HepG2 (cell line): ENCODE measurements around the gene ADIPOR2. TPM values are rescaled to one million over a fixed set of nuclear protein-coding genes. Genes with fewer than 3 reads are reported as not detected.

Experiments used
- ATAC-seq: fragments of 200-7000 bp; cut with Tn5 transposase; 3 replicates; pipeline ENCODE4 v1.9.1; 2020; ENCODE audit warnings: mild to moderate bottlenecking, moderate library complexity
- BruUV-seq: library from RNA; stranded (reverse); fragments of 400-500 nt; replicated peaks from 2 replicates; lab custom pipeline; 2021; lab: Mats Ljungman, UMichigan
- CTCF ChIA-PET: fragments of 300-600 bp; formaldehyde crosslinking; extraction: SDS; loops from one replicate; lab custom pipeline; 2021; ENCODE audit warnings: low total read pairs, inconsistent platforms, low intra/inter-chr PET ratio; lab: Yijun Ruan, JAX
- POLR2A ChIA-PET: fragments of 350-600 bp; sonication (Branson Sonifier 250); formaldehyde crosslinking; loops from one replicate; lab custom pipeline; 2020; ENCODE audit warnings: antibody characterized with exemption, inconsistent platforms; lab: Yijun Ruan, JAX
- DNase-seq: peaks from one replicate; pipeline ENCODE4 v3.0.0-alpha.2; 2015; ENCODE audit warnings: low spot score
- FAIRE-seq: peaks from 3 replicates; lab custom pipeline; 2011; peaks lifted over from hg19 to GRCh38; lab: Jason Lieb, UNC
- H2AFZ ChIP-seq: one replicate; pipeline ENCODE4 v1.6.1; 2011; ENCODE audit warnings: low read length, inconsistent platforms
- H3K27ac ChIP-seq: fragments of 300-600 bp; 3 replicates; pipeline ENCODE4 v1.8.0; 2011; ENCODE audit warnings: mixed run types, mild to moderate bottlenecking, mixed read lengths, low read length, inconsistent platforms; ENCODE audit not compliant: insufficient read depth; ENCODE audit errors: extremely low read length
- H3K27me3 ChIP-seq, 2 experiments: fragments of 200-600 bp in 1 of 2; 2 replicates in 1 of 2; 3 replicates in 1 of 2; pipeline versions ENCODE4 v1.6.0 to v1.8.0; 2011; ENCODE audit warnings: low read length in 2 of 2, mild to moderate bottlenecking in 2 of 2, moderate library complexity in 2 of 2, inconsistent platforms in 1 of 2; ENCODE audit not compliant: insufficient read depth in 2 of 2, control insufficient read depth in 1 of 2
- H3K36me3 ChIP-seq, 2 experiments: fragments of 200-600 bp in 1 of 2; replicated peaks in 1 of 2; 2 replicates in 1 of 2; 3 replicates in 1 of 2; pipeline versions ENCODE4 v1.5.1 to v1.8.0; 2011; ENCODE audit warnings: low read length in 2 of 2, inconsistent platforms in 1 of 2; ENCODE audit not compliant: insufficient read depth in 2 of 2, control insufficient read depth in 1 of 2
- H3K4me1 ChIP-seq: 2 replicates; pipeline ENCODE4 v1.5.1; 2012; ENCODE audit warnings: low read length, inconsistent platforms; ENCODE audit not compliant: insufficient read depth
- H3K4me2 ChIP-seq: 2 replicates; pipeline ENCODE4 v1.6.0; 2011; ENCODE audit warnings: low read depth, low read length, inconsistent platforms
- H3K4me3 ChIP-seq, 3 experiments: fragments of 200-600 bp in 1 of 3; sonication (generic), shearing (Covaris generic) in 1 of 3; replicated peaks in 1 of 3; 2 replicates each; pipeline ENCODE4 v1.5.1; 2011 to 2016; ENCODE audit warnings: low read length in 3 of 3, inconsistent platforms in 2 of 3, low read depth in 2 of 3, mild to moderate bottlenecking in 2 of 3, control low read depth in 1 of 3, mixed read lengths in 1 of 3; ENCODE audit not compliant: insufficient read depth in 1 of 3
- H3K79me2 ChIP-seq: one replicate; pipeline ENCODE4 v1.6.1; 2011; ENCODE audit warnings: low read length, inconsistent platforms; ENCODE audit not compliant: insufficient read depth
- H3K9ac ChIP-seq: 2 replicates; pipeline ENCODE4 v1.6.0; 2011; ENCODE audit warnings: mild to moderate bottlenecking, low read depth, low read length, inconsistent platforms; ENCODE audit not compliant: insufficient read depth
- H3K9me3 ChIP-seq: 2 replicates; pipeline ENCODE4 v1.5.1; 2012; ENCODE audit warnings: mild to moderate bottlenecking, low read length
- H4K20me1 ChIP-seq: 2 replicates; pipeline ENCODE4 v1.6.0; 2011; ENCODE audit warnings: inconsistent platforms, mild to moderate bottlenecking, low read length, moderate library complexity; ENCODE audit not compliant: insufficient read depth
- ARID4A ChIP-seq: sonication (generic); formaldehyde crosslinking; IDR thresholded peaks from 2 replicates; pipeline ENCODE4 v1.5.0; 2020; ENCODE audit warnings: mild to moderate bottlenecking, missing genetic modification reagents, borderline replicate concordance
- MAFF ChIP-seq: IDR thresholded peaks from 2 replicates; pipeline ENCODE4 v1.6.1; 2011; ENCODE audit warnings: low read depth, low read length, improper control_type of control experiment
- MAFK ChIP-seq, 2 experiments: IDR thresholded peaks in 1 of 2; conservative IDR thresholded peaks in 1 of 2; 2 replicates each; pipeline ENCODE4 v1.6.1; 2011; ENCODE audit warnings: improper control_type of control experiment in 2 of 2, low read length in 2 of 2
- PPARG ChIP-seq: conservative IDR thresholded peaks from 2 replicates; pipeline ENCODE4 v1.6.1; 2016; ENCODE audit warnings: missing biosample characterization, missing genetic modification reagents
- ZFP37 ChIP-seq: sonication (generic); formaldehyde crosslinking; IDR thresholded peaks from 2 replicates; pipeline ENCODE4 v1.4.0; 2020; ENCODE audit warnings: missing genetic modification reagents, borderline replicate concordance
- ZNF124 ChIP-seq: sonication (generic); formaldehyde crosslinking; IDR thresholded peaks from 2 replicates; pipeline ENCODE4 v1.4.0; 2020; ENCODE audit warnings: missing genetic modification reagents
- WGBS: methylation state at CpG from one replicate; pipeline ENCODE4 v1.1.6; 2017; ENCODE audit warnings: low lambda C conversion rate; 5-methylcytosine and 5-hydroxymethylcytosine counted together
- in situ Hi-C: cut with HindIII; loops from 2 replicates; pipeline ENCODE4 v1.10.0; 2017; ENCODE audit warnings: low pct_unique_long_range_greater_than_20kb; ENCODE audit not compliant: extremely low pct_ligation_motif_present
- intact Hi-C: fragments of 100-400 bp; cut with micrococcal nuclease; formaldehyde crosslinking; loops from one replicate; pipeline ENCODE4 v1.10.0; 2022; ENCODE audit not compliant: unreplicated experiment
- polyA plus RNA-seq, 8 experiments: library from polyadenylated mRNA; depleted of rRNA in 3 of 8; stranded (reverse) in 7 of 8; unstranded in 1 of 8; fragments of >200 nt; fragmentation: Illumina TruSeq in 4 of 8; extraction: Trizol in 4 of 8; gene quantifications; 2 replicates each; pipeline versions ENCODE4 v1.2.1 to v1.2.3, GENCODE V29; 2011 to 2016; ENCODE audit warnings: low read depth in 4 of 8, missing spikeins in 1 of 8, mixed read lengths in 1 of 8; ENCODE audit not compliant: insufficient read depth in 1 of 8
- total RNA-seq, 5 experiments: library from RNA; depleted of rRNA; stranded (reverse); fragments of >200 nt; fragmentation: Illumina TruSeq; extraction: Trizol; gene quantifications; 2 replicates each; pipeline ENCODE4 v1.2.3, GENCODE V29; 2016; ENCODE audit warnings: low read depth in 1 of 5
- TF ChIP-seq, protein P1 (sequence below): sonication (generic); formaldehyde crosslinking; IDR thresholded peaks from 2 replicates; pipeline ENCODE4 v1.5.0; 2020; ENCODE audit warnings: mild to moderate bottlenecking, missing genetic modification reagents, moderate library complexity

The ADIPOR2 gene
- total and polyA plus RNA-seq, 2 of the 13 experiments (the other 11 are each of a cell fraction or from before 2014, with no cell fraction given): 35.2 to 52.2 TPM

- in situ Hi-C loops (no loop called here), intact Hi-C loops (no loop called here)
- H3K79me2 ChIP-seq: peaks cover 100% of the 10 kb centered on the region
- H3K9ac ChIP-seq: no peak overlapping the region
- no peak for DNase-seq
- H2AFZ ChIP-seq: no peak overlapping the region
- TF ChIP-seq PPARG (CRISPR knock-in tag) (no peak), MAFF (0 out of 2 replicates have a peak, but pooled peaks have one; percentile 23), MAFK (conservative IDR thresholded peaks at IDR 0.05 in 1 of 2, IDR thresholded peaks at IDR 0.05 in 1 of 2; ENCODE audit: low read length in 2 of 2) (peak in 1 of 2 experiments; percentile 53; a peak in 2 of 4 replicates), ZNF124 (no peak)
- H3K9me3 ChIP-seq: no peaks in the 10 kb centered on the region
- no peak overlapping the region for H3K4me3 ChIP-seq
- WGBS: 81% methylated on average over 2 of the region's 2 CpGs
- peaks cover 85% of the 10 kb centered on the region for H4K20me1 ChIP-seq
- POLR2A ChIA-PET: interaction anchor here (1.2 kb wide), 1 partner anchor 31 kb away, joined by 3 read pairs; no protein-coding TSS in a partner anchor
- peaks cover 96% of the 10 kb centered on the region for H3K4me1 ChIP-seq
- CTCF ChIA-PET: no interaction called here
- no peaks in the 10 kb centered on the region for H3K27me3 ChIP-seq
- no peak for ATAC-seq
- no TSS peak for BruUV-seq
- peaks cover 0 to 5% of the 10 kb centered on the region in 2 experiments; a peak in 3 of 5 replicates for H3K36me3 ChIP-seq
- peak overlapping the region; percentile 38; the same call in 1 of the 2 replicates for H3K4me2 ChIP-seq
- no peak for FAIRE-seq
- H3K27ac ChIP-seq: peak overlapping the region; percentile 4
These were observed 6.4 kb downstream of the ADIPOR2 start for GRCh38 chr12:1697271-1697670.

- no peak overlapping the region for H3K27ac ChIP-seq
- no peak for FAIRE-seq
- ChIA-PET POLR2A (no interaction called here), CTCF (interaction anchor here (1.1 kb wide), 1 partner anchor 93 kb away, joined by 3 read pairs; no protein-coding TSS in a partner anchor)
- in situ Hi-C loops (no loop called here), intact Hi-C loops (no loop called here)
- ATAC-seq: no peak
- peaks cover 100% of the 10 kb centered on the region for H3K79me2 ChIP-seq
- H3K36me3 ChIP-seq: peaks cover 0 to 4% of the 10 kb centered on the region in 2 experiments; a peak in 3 of 5 replicates
- H2AFZ ChIP-seq: no peak overlapping the region
- peaks cover 99% of the 10 kb centered on the region for H3K4me1 ChIP-seq
- no peak overlapping the region for H3K4me3 ChIP-seq
- 79% methylated on average over 2 of the region's 2 CpGs for WGBS
- BruUV-seq: no TSS peak
- peaks cover 95% of the 10 kb centered on the region for H4K20me1 ChIP-seq
- no peak for DNase-seq
- H3K9me3 ChIP-seq: no peaks in the 10 kb centered on the region
- no peaks in the 10 kb centered on the region for H3K27me3 ChIP-seq
- 0 out of 2 replicates have a peak overlapping the region, but pooled peaks have one; percentile 41 for H3K4me2 ChIP-seq
- no peak overlapping the region for H3K9ac ChIP-seq
- TF ChIP-seq ZFP37 (CRISPR knock-in tag): no peak
- TF ChIP-seq ARID4A (CRISPR knock-in tag): no peak
- TF ChIP-seq, protein P1, sequence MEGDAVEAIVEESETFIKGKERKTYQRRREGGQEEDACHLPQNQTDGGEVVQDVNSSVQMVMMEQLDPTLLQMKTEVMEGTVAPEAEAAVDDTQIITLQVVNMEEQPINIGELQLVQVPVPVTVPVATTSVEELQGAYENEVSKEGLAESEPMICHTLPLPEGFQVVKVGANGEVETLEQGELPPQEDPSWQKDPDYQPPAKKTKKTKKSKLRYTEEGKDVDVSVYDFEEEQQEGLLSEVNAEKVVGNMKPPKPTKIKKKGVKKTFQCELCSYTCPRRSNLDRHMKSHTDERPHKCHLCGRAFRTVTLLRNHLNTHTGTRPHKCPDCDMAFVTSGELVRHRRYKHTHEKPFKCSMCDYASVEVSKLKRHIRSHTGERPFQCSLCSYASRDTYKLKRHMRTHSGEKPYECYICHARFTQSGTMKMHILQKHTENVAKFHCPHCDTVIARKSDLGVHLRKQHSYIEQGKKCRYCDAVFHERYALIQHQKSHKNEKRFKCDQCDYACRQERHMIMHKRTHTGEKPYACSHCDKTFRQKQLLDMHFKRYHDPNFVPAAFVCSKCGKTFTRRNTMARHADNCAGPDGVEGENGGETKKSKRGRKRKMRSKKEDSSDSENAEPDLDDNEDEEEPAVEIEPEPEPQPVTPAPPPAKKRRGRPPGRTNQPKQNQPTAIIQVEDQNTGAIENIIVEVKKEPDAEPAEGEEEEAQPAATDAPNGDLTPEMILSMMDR: peak; percentile 36
These were observed 7.8 kb downstream of the ADIPOR2 start for GRCh38 chr12:1698720-1699119.
